Stomach (tissue), 4 donors: ENCODE results near the gene PEPD.

Experiments
- CTCF ChIP-seq, 7 experiments: fragments of 450-650 bp in 4 of 7; fragments of 200-600 bp in 3 of 7; sonication (generic) in 3 of 7; IDR thresholded peaks; one replicate each; pipeline ENCODE4 v1.5.1; 2016 to 2019; ENCODE audit warnings: antibody characterized with exemption in 7 of 7, control low read depth in 2 of 7, mild to moderate bottlenecking in 1 of 7
- EP300 ChIP-seq: sonication (generic); formaldehyde crosslinking; IDR thresholded peaks from one replicate; pipeline ENCODE4 v1.6.1; 2017; ENCODE audit warnings: antibody characterized with exemption
- POLR2A ChIP-seq, 4 donors: fragments of 450-650 bp; IDR thresholded peaks; one replicate each; pipeline ENCODE4 v1.6.1; 2016; ENCODE audit warnings: antibody characterized with exemption in 4 of 4, control low read depth in 2 of 4, mild to moderate bottlenecking in 1 of 4, moderate library complexity in 1 of 4
- POLR2AphosphoS5 ChIP-seq, 3 donors: sonication (generic); formaldehyde crosslinking; IDR thresholded peaks; one replicate each; pipeline ENCODE4 v1.6.1; 2016; ENCODE audit warnings: antibody characterized with exemption in 3 of 3

DNA sequence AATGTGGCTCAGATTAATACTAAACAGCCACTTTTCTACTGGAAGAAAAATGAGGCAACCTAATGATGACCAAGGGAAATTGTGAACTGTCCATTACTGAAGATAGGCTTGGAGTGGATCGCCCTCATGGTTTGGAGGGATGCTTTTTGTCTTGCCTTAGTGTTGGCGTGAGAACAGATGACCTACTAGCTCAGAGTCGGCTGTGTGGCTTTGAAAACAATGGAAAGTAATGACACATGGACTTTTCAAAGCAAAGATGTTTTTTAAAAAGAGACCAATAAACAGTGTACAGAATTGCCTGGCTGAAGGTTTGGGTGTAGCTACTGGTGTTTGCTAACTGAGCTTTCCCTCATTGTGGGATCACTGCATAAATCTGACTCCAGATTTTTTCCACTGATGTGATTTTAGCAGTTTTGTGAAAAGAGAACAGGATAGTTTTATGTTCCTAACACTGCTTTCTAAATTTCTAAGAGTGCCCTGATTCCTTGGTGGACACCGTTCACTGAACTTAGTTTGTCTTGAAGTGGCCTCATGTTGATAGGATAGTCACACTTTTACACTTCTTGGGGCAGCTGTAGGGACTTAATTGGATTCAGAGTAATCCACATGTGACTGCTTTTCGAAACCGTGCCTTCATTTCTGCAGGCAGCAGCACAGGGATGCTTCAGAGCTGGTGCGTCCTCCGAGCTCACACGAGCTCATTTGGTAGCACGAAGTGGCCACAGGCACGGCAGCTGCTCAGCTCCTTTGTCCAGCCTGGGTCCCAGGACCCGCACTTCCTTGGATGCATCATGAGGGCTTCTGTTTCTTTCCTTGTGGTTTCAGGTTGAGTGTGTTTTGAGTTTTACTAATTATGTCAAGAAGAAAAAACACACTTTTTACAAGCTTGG lies 143.8 kb downstream of the PEPD start:
- TF ChIP-seq POLR2AphosphoS5 (IDR thresholded peaks at IDR 0.05), result no peak
- no peak for TF ChIP-seq CTCF (IDR thresholded peaks at IDR 0.05)
- TF ChIP-seq POLR2A (IDR thresholded peaks at IDR 0.05), result no peak
- TF ChIP-seq EP300, result no peak
